A549 (cell line): ENCODE results near the gene SORCS2.

Source experiments
- EP300 ChIP-seq, 2 experiments: fragments of >200 bp; sonication (Bioruptor Twin); formaldehyde crosslinking; IDR thresholded peaks; 2 replicates in 1 of 2; 3 replicates in 1 of 2; pipeline ENCODE4 v1.6.1; 2016 to 2017
- FOSL2 ChIP-seq, 2 experiments: fragments of 450-650 bp in 1 of 2; fragments of >200 bp in 1 of 2; sonication (Bioruptor Twin) in 1 of 2; formaldehyde crosslinking; IDR thresholded peaks; 2 replicates each; pipeline versions ENCODE4 v1.5.0 to v1.6.1; 2016 to 2020; ENCODE audit warnings: mild to moderate bottlenecking in 1 of 2, moderate library complexity in 1 of 2
- MYC ChIP-seq: IDR thresholded peaks from 2 replicates; pipeline ENCODE4 v1.6.1; 2012; ENCODE audit warnings: mild to moderate bottlenecking, inconsistent platforms, low read length, improper control_type of control experiment, borderline replicate concordance
- RAD21 ChIP-seq, 2 experiments: fragments of >200 bp in 1 of 2; sonication (Bioruptor Twin) in 1 of 2; formaldehyde crosslinking in 1 of 2; IDR thresholded peaks in 1 of 2; conservative IDR thresholded peaks in 1 of 2; 2 replicates in 1 of 2; 3 replicates in 1 of 2; pipeline ENCODE4 v1.6.1; 2012 to 2018; ENCODE audit warnings: inconsistent platforms in 1 of 2
- TF ChIP-seq, protein P1 (sequence below): fragments of >200 bp; sonication (Bioruptor Twin); formaldehyde crosslinking; IDR thresholded peaks from 3 replicates; pipeline ENCODE4 v1.5.1; 2016

DNA sequence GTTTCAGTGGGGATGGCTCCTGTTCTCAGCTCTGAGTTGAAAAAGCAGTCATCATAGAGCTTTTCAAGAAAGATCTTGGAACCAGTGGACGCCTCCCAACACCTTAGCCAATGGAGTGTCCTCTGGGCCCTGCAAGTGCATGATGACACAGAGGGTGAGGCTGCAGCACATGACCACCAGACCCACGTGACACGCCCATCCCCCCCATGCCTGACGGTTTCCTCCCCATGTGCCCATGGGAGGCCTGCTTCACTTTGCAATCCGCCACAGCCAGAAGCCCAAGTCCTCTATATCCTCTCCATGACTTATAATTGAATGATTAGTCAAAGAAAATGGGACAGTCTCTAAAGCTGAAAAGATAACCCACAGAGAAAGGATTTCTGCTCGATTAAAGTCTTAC is 560.3 kb downstream of the SORCS2 start:
- no peak for TF ChIP-seq MYC
- TF ChIP-seq EP300 (IDR thresholded peaks at IDR 0.05) = no peak
- no peak for TF ChIP-seq RAD21 (conservative IDR thresholded peaks at IDR 0.05 in 1 of 2, IDR thresholded peaks at IDR 0.05 in 1 of 2)
- TF ChIP-seq, protein P1, sequence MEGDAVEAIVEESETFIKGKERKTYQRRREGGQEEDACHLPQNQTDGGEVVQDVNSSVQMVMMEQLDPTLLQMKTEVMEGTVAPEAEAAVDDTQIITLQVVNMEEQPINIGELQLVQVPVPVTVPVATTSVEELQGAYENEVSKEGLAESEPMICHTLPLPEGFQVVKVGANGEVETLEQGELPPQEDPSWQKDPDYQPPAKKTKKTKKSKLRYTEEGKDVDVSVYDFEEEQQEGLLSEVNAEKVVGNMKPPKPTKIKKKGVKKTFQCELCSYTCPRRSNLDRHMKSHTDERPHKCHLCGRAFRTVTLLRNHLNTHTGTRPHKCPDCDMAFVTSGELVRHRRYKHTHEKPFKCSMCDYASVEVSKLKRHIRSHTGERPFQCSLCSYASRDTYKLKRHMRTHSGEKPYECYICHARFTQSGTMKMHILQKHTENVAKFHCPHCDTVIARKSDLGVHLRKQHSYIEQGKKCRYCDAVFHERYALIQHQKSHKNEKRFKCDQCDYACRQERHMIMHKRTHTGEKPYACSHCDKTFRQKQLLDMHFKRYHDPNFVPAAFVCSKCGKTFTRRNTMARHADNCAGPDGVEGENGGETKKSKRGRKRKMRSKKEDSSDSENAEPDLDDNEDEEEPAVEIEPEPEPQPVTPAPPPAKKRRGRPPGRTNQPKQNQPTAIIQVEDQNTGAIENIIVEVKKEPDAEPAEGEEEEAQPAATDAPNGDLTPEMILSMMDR = no peak
- TF ChIP-seq FOSL2 (IDR thresholded peaks at IDR 0.05) = no peak
- no peak for TF ChIP-seq FOSL2 (CRISPR knock-in tag; IDR thresholded peaks at IDR 0.05)
